Activated CD4-positive, alpha-beta T cell treated with anti-CD3 and anti-CD28 coated beads, Interleukin-2, amount 50 U/mL, for 1 hour (primary cell): ENCODE measurements around the gene MARCHF3.
A peak's percentile ranks its signal among the peaks of the same experiment; 100 is the strongest.

ENCODE experiments used
- DNase-seq: peaks from one replicate; pipeline ENCODE4 v3.0.0-alpha.2; 2020

MARCHF3 gene

DNA sequence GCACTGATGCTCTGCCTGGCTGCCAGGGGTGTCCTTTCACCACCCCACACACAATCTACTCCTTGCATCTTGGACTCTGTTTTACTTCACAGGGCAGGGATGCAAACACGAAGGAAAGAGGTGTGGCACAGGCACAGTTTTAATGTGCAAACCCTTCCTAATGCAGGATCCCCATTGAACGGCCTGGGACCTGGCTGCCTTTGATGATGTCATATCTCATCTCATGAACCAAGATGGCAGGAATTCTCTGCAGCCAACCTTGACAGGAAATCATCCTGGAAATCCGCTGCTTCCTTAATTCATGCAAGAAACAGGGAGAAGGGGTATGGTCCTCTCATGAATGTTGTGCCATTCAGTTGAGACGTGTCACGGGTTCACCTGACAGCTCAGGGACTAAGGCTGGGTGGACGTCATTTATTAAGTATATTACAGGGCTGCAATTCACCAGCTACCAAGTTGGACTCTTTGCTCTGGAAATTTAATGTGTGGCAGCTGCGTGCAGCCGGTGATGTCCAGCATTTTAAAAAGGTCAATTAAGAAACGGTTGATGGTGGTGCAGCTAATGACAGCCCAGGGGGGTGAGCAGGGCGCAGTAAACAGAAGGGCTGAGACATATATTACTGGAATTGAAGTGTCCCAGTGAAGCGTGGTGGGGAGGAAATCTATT is 161.9 kb downstream of the MARCHF3 start:
- DNase-seq = no peak

DNA sequence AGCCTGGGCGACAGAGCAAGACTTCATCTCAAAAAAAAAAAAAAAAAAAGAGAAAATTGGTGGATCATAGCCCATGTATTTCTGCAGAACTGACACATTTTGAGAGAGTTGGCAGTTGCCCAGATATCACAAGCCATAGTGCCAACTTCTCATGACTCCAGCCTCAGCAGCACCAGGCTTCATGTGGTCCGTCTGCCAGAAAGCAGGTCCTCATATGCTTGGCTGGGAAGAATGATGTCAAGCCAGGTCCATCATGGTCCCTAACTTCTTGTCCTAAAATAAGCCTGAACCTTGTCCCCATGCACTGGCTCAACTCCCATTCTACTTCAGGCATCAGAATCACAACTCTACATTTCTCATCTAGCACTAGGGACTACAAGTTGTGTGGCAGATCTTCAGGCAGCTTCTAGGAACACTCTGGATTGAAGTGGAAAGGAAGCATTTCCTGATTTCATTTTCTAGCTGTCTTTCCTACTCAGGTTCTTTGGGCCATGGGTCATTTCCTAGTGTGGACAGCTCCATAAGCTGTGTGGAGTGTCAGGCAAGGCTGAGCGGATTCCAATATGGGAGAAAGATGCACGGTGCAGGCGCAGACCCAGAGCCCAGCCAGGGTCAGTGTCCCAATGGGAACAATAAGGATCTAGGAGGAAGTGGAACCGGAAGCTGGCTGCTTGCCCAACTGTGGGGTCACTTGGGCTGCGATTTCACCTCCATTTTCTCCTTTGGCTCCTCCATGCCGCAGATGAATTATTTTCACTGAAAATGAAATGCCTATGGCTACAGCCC is 163.3 kb downstream of the MARCHF3 start:
- DNase-seq = no peak

DNA sequence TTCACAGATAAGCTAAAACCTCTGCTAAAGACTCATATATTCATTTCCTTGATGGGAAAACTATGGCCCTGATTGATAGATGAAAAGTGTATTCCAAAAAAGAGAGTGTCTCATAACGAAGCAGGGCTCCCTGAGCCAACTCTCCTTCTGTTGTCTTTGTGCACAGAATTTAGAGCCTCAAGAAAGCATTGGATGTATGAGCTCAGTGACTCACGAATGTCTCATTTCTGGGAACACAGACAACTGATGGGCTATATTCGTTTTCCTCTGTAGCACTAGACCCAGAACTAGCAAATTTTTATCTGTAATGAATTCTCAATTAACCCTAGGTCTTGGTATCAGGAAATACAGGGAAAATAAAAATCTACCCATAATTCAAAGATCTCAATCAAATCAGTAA is 165.1 kb downstream of the MARCHF3 start:
- no peak for DNase-seq

DNA sequence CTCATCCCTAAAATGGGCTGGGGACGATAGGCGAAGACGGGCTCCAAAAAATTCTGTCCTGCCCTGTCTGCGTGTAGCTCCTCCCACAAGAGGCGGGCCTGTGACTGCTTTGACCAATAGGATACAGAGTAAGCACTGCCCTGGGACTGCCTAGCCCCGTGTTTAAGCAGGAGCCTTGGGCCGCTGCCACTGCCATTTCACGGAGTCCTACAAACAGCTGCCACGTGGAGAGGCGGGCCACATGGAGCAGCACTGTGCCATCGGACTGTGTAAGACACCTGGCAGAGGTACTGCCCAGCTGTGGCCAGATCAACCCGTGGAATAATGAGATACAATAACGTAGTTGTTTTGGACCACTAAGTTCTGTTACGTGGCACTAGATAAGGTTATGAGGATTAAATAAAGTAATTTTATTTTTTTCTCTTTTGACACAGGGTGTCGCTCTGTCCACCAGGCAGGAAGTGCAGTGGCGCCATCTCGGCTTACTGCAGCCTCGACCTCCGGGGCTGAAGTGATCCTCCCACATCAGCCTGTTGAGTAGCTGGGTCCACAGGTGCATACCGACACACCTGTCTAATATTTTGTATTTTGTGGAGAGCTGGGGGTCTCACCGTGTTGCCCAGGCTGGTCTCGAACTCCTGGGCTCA is 166.2 kb downstream of the MARCHF3 start:
- DNase-seq = no peak

DNA sequence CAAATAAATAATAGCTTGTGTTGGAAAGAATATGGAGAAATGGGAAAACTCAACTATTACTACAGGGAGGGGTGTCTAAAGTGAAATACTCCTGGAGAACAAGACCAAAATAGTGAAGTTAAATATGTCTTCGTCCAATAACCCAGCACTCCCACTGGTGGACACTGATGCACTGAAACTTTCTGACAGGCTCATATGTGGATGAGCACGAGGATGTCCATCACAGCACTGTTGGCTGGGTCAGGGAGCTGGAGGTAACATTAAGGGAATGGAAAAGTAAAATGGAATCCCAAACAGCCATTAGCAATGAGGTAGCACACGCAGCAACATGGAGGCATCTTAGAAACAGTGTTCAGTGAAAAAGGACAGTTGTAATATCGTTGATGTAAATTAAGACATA is 167.0 kb downstream of the MARCHF3 start:
- DNase-seq = no peak

DNA sequence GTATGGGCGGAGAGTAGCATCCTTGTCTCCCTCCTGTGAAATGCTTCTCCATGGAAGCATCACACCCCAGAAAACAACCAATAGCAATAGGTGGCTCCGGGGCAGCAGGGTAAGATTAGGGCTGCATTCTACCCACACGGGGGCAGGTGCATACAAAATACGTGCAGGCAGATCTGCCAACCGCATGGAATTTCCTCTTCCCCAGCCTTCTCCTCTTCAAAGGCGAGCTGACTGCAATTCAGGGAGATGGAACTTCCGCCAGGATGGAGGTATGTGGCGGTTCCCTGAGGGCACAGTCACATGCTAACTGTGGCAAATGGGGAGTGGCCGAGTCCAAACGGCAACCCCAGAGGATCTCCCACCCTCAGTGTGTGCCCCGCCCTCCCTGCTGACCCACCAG is 171.9 kb downstream of the MARCHF3 start:
- no peak for DNase-seq

DNA sequence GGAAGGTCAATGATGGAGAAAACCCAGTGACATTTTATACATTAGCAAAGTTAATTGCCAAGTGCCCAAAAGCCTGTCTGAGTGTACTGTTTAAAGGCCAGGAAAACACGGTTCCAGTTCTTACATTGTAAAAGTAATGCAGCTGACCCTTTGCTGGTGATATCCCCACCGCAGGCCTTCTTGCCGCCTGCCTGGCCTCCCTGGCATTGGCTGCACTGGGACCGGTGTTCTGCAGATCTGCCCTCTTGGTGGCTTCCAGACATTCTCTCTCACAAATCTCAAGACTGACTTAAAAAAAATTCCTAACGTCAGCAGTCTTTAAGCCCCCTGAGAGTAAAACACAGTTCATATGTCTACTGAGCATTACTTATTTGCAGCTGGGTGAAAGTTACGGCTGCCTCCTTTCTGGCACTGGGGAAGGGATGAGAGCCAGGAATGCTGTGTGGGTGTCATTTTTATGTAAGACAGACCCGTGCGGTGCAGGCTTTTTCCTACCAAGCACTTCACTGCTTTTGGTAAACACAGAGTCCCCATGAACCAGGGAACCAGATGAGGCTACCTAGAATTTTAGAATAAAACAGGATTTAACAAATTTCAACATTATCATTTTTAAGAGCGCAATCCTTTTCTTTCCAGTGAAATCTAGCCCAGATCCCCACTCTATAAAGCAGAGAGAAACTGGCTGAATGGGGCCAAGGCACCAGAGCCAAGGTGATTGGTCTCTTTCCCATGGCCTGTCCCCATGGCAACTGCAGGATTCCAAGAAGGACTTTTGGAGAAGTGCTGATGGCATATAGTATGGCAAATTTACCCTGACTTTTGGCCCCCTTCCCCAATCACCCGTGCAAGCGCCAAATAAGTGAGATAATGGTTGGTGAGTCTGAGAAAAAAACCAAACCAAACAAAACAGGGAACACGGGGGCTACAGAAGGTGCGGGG is 172.6 kb downstream of the MARCHF3 start:
- DNase-seq = no peak

DNA sequence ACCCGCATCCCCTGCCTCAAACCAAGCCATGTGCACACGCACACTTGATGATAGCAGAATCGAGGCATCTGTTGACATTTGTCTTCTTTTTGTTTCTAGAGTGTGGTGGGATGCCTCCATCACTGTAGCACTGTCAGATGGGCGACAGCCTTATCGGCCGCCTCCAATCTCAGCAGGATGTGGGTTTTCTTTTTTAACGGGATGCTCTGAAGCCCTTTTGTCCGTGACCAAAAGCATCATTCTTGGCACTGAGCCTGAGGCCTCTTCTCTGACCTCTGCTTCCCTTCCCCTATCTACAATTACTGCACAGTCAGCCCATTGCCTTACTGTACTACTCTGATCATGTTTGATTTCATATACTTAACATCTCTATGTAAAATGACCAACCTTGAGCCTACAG is 175.1 kb downstream of the MARCHF3 start:
- DNase-seq = no peak

DNA sequence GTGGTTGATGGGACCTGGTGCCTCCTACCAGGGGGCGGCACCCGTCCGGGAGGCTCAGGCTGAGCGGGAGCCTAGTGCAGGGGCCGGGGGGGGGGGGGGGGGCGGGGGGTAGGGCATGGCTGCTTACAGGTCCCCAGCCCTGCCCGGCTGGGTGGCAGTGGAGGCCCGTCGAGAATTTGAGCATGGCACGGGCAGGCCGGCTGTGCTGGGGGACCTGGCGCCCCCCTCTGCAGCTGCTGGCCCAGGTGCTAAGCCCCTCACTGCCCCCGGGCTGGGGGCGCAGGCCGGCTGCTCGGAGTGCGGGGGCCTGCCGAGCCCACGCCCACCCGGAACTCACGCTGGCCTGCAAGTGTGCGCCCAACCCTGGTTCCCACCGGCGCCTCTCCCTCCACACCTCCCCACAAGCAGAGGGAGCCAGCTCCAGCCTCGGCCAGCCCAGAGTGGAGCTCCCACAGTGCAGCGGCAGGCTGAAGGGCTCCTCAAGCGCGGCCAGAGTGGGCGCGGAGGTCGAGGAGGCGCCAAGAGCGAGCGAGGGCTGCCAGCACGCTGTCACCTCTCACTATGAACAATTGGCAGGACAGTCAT is 175.7 kb downstream of the MARCHF3 start:
- DNase-seq = no peak

DNA sequence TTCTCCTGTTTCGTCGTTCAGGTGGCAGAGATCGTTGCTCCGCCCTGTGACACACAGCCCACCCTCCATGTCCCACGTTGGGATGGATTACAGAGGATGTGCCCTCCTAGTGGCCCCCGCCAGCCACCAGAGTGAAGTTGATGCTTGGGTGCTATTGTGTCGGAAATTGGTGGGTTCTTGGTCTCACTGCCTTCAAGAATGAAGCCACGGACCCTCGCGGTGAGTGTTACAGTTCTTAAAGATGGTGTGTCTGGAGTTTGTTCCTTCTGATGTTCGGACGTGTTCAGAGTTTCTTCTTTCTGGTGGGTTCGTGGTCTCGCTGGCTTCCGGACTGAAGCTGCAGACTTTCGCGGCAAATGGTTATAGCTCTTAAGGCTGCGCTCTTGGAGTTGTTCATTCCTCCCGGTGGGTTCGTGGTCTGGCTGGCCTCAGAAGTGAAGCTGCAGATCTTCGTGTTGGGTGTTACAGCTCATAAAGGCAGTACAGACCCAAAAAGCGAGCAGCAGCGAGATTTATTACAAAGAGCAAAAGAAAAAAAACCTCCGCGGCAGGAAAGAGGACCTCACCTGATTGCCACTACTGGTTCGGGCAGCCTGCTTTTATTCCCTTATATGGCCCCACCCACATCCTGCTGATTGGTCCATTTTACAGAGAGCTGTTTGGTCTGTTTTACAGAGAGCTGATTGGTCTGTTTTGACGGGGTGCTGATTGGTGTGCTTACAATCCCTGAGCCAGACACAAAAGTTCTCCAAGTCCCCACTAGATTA is 176.6 kb downstream of the MARCHF3 start:
- peak; percentile 18 for DNase-seq

DNA sequence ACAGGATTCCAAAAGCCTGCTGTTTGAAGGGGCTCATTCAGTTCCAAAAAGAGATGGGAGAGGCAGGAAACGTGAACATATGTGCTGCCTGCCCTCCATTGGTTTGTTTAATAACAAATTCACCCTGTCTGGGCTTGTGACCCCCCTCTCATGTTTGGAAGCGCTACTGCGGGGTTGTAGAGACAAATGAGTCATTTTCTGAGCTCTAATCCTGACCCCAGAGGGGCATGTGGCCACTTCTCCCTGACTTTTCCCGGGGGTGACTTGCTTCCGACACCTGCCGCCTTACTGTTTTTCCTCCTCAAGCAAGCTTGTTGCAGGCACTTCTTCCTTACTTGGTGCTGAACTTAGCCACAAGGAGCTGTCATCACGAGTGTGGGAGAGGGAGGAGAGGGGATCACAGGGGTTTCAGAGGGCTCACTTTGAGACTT is 177.5 kb downstream of the MARCHF3 start:
- no peak for DNase-seq

DNA sequence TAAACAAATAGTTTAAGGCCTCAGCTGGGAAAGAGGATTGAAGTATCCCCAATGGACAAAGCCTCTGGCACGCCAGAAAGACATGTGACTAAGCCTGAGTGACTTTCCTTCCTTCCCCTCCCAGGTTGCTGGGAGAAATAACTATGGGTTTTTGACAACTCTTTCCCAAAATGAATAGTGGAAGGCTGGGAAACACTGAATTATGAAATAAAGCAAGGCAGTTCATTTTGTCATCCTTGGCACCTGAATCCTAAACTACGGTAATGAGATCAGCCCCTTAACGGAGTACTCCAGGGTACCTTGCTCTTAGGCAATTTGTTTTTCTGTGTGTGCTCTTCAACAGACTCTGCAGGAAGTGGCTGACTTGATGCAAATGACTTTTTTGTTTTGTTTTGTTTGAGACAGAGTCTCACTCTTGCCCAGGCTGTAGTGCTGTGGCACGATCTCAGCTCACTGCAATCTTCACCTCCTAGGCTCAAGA is 178.2 kb downstream of the MARCHF3 start:
- DNase-seq = peak; percentile 9

DNA sequence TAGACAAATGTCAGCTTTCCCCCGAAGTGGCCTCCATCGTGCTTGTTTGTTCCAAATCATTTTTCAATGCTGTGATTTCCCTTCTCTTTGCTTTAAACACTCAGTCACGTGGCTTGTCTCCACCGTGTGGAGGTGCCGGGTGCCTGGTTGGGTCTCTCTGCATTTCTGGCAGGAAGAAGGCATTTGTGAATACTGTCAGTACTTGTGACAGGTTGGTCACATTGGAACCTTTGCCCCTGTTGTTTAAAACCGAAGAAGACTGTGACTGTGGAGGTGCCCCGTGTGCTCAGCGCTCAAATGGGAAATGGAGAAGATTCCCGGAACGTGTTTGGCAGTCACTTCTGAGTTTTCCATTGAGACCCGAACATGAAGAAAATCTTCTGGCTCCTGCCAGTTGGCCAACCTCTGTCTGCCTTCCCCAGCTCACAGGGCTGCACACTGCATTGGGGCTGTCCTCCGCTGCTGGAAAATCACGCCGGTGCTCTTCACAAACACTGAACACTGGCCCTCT is 178.8 kb downstream of the MARCHF3 start:
- peak; percentile 16 for DNase-seq

DNA sequence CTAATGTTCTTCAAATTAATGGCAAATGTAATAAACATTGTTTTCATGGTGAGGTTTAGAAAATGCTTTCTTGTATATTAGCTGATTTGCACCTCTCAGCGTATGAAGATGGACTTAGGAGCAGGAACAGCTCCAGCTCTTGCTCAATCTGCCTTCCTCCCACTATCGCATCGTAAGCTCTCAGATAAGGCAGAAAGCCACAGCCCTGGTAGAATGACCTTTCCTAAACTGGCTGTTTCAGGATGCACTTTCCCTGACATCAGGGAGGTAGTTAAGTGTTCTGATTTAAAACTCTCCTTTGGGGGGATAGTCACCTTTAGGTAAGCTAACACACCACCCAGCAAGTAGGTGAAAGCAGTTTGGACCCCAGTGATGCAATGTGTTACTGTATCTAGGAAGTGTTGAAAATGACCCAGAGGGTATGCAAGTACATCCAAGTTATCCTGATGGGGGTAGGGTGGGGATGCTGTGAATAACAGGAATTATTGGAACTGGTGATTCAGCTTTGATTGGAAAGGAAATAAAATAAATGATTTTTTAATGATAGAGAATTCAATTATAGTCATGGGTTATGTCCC is 181.2 kb downstream of the MARCHF3 start:
- DNase-seq = no peak

DNA sequence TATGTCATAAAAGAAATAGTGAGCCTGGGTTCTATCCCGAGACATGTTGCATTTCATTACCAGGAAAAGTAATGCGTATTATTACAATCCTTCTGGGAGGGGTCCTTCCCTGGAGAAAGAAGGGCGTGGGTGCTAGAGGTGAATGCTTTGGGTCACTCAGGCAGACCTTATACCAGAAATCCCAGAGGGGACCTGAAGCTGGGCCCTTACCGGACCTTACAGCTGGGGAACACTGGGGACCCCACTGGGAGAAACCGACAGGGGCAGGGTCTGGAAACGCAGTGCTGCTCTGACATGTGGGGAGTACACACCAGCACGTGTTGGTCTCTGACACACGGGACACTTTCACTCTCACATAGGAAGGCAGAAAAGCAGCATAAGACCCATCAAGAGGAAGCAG is 182.1 kb downstream of the MARCHF3 start:
- no peak for DNase-seq

DNA sequence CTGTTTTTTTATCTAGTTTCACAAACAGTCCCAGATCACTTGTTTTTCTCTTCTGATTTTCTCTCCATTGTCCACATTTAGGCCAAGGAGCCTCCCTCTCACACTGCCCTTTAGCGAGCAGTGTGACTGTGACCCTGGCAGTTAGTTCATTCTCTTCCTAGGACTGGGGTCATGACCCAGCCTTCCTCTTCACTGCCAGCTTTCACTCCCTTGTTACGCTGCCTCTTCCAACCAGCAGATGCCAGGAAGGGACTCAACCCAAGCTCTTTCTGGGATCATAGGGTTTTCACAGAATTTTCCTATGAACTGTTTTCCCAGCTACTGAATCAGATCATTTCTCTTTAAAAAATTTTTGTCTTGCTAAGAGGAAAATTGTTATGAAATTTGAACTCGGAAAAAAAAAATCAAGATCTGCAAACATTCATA is 182.5 kb downstream of the MARCHF3 start:
- DNase-seq = no peak

DNA sequence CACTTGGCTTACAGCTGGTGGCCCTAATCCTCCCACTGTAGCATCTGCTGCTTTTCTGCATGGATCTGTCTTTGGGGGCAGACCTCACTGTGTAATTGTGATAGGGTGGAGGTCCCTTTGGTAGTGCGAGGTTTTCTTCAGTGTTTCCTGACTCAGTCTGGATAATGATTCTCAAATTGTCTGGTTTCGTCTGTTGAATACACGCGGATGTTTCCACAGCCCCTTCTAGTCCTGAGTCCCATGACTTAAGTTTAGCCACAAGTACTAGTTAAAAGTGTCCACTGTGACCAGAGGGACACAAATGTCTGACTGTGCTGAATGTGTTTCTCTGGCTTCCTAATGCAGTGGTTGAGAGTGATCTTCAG is 182.9 kb downstream of the MARCHF3 start:
- DNase-seq = no peak

DNA sequence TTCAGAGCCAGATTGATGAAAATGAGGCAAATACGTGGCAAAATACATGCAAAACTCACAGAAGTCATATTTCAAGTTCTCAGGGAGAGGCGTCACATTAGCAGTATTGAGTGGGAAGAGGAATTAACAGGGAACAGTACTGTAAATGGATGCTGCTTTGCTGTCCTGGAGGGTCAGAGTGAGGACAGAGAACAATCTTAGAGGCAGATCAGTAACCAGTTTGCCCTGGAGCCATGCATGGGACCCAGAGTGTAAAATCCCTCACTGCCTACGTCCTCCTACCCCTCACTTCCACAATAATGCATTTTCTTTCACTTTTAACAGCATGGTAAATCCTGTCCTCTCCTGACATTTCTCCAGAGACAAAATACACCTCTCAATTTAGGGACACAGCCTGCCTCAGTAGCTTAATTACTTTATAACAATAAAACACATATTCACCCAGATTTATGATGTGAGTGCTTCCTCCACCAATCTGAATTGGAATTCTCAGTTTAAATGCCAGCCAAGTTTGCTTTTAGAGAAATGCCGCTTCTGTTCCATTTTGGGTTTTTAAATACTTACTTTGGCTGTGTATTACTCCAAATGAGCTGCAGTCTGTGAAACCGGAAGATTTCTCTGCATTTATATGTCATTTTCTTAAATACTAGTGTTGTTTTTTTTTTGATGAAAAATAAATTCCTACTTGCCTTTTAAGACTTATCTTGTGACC is 183.5 kb downstream of the MARCHF3 start:
- no peak for DNase-seq

DNA sequence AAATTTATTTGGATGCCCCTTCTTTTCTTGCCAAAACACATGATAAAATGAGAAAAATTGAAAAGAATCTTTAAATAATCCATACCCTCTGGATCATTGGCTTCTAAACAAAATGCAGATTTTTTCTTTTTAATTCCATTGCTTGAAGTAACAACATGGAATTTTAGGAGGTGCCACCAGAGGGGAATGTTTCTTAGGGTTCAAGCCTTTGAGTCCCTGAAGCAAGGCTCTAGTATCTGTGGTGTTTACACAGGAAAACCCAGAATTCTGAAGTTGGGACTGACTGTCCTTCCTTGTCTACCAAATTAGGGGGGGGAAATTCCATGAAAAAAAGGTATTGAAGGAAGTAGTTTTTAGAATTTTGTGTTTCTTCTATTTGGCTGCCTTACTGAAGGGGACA is 184.0 kb downstream of the MARCHF3 start:
- DNase-seq = no peak

DNA sequence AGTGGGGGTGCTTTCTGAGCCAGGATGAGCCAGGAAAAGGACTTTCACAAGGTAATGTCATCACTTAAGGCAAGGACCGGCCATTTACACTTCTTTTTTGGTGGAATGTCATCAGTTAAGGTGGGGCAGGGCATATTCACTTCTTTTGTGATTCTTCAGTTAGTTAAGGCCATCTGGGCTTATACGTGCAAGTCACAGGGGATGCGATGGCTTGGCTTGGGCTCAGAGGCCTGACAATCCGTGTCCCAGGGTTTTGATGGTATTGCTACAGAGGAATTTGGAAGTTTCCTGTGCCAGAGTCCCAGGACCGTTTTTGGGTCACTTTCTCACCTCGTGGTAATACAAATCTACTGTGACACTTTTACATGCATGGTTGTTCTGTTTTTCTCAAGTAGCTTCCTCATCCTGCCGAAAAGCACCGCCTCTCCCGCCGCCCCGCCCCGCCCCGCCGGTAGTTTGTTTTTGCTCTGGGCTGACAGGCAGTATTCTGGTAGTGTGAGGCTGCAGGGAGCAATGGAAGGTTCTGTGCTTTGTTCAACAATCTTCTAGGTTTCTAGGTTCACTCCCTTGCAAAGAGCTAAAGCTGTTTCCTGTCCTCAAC is 184.8 kb downstream of the MARCHF3 start:
- DNase-seq = peak; percentile 58
